ENCODE measurements around the gene SOX13.

SOX13 gene

DNA sequence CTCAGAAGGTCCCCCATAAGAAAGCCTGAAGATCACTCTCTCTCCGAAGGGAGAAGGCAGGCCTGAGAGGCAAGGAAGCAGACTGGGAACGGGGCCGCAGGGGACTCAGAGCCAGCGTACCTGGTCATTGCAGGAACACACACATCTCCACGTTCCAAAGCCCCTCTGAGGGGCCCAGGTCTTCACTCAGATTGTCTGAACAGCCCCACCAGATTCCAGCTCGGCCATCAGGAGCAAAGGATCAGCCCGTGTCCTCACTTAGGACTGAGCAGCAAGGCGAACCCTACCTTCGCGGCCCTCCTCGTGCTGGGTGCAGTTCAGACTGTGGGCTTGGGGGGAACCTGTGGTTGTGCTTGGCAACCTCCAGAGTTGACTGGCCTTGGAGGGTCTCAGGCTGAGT lies 43.9 kb upstream of the SOX13 start:
- TF ChIP-seq EZH2phosphoT487 (IDR thresholded peaks at IDR 0.05; ENCODE audit: borderline replicate concordance, low read length), result no peak
- TF ChIP-seq, protein P1, sequence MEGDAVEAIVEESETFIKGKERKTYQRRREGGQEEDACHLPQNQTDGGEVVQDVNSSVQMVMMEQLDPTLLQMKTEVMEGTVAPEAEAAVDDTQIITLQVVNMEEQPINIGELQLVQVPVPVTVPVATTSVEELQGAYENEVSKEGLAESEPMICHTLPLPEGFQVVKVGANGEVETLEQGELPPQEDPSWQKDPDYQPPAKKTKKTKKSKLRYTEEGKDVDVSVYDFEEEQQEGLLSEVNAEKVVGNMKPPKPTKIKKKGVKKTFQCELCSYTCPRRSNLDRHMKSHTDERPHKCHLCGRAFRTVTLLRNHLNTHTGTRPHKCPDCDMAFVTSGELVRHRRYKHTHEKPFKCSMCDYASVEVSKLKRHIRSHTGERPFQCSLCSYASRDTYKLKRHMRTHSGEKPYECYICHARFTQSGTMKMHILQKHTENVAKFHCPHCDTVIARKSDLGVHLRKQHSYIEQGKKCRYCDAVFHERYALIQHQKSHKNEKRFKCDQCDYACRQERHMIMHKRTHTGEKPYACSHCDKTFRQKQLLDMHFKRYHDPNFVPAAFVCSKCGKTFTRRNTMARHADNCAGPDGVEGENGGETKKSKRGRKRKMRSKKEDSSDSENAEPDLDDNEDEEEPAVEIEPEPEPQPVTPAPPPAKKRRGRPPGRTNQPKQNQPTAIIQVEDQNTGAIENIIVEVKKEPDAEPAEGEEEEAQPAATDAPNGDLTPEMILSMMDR (IDR thresholded peaks at IDR 0.05; ENCODE audit: low read depth, low read length, poor library complexity, severe bottlenecking), result no peak
- Histone ChIP-seq H3K36me3 (ENCODE audit: control insufficient read depth, low read length) (no peaks in the 10 kb centered on the region), H3K9me2 (replicated peaks; ENCODE audit: control insufficient read depth, low read length) (no peaks in the 10 kb centered on the region), H4K20me1 (ENCODE audit: control insufficient read depth, insufficient read depth, low read depth, low read length) (no peaks in the 10 kb centered on the region), H3K27me3 (ENCODE audit: control insufficient read depth, low read length) (peaks cover 18% of the 10 kb centered on the region; the same call in 1 of the 2 replicates), H3K9me3 (ENCODE audit: control insufficient read depth, insufficient read depth, low read length) (no peaks in the 10 kb centered on the region), H3F3A (ENCODE audit: control insufficient read depth, insufficient read depth) (no peaks in the 10 kb centered on the region), H3K79me2 (ENCODE audit: control insufficient read depth, low read length) (no peaks in the 10 kb centered on the region), H3K4me1 (ENCODE audit: control insufficient read depth, low read length) (no peaks in the 10 kb centered on the region), H3K27ac (ENCODE audit: low read depth, low read length) (no peak overlapping the region), H3K4me3 (ENCODE audit: low read length) (no peak overlapping the region), H3K4me2 (ENCODE audit: low read length) (no peak overlapping the region)

DNA sequence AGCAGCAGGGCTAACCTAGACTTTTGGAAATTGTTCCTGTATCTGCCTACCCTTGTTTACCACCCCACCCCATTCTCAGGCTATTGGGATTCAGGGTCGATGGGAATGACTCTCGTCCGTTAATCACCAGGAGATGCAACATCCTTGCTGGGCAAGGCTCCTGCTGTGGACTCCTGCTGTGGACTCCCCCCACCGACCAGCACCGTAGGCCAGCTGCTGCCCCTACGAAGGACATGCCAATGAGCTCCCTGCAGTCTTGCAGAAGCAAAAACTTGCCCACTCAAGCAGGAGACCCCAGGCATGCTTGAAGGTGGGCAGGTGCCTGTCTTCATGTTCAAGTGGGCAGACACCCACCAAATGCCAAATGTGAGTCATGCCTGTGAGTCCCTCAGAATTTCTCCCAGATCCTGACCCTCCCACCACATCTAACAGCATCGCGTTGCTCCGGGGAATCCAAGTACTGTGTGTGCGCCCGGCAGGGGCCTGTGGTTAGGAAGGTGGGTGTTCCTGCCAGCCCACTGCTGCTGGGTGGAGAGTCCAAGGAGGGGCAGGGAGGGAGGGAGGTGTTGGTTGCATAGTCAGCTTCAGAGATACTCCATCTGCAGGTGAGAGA lies 41.7 kb upstream of the SOX13 start:
- TF ChIP-seq, protein P1 (IDR thresholded peaks at IDR 0.05; ENCODE audit: low read depth, low read length, poor library complexity, severe bottlenecking), result no peak
- no peak for TF ChIP-seq EZH2phosphoT487 (IDR thresholded peaks at IDR 0.05; ENCODE audit: borderline replicate concordance, low read length)
- no peaks in the 10 kb centered on the region for H3F3A ChIP-seq (ENCODE audit: control insufficient read depth, insufficient read depth)
- H3K4me3 ChIP-seq (ENCODE audit: low read length), result no peak overlapping the region

DNA sequence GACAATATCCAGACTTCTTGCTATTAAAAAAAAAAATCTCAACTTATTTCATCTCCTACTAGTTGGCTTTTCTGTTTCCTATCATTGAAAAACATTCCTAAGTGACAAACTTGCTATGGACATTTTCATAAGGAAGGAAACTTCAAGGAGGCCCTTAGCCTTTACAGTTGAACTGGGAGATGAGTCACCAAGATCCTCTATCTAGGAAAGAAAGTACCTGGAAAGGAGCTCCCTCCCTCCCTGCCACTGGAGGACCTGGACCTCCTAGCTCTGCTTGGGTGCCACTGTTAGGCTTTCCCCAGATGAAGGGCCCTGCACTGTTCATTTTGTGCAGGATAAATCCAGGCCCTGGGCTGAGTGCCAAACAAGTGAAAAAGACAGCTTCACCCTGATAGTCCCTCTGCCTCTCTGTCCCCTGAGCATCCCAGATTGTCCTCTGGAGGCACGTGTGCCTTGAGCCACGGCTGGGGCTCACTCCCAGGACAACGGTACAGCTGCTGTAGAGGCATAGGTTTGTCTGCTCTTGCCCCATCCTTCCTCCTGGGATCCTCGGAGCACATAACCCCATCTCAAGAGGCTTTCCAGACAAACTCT lies 40.2 kb upstream of the SOX13 start:
- Histone ChIP-seq H3K9me3 (ENCODE audit: control insufficient read depth, insufficient read depth, low read length) (no peaks in the 10 kb centered on the region), H3F3A (ENCODE audit: control insufficient read depth, insufficient read depth) (no peaks in the 10 kb centered on the region), H3K27me3 (ENCODE audit: control insufficient read depth, low read length) (0 out of 2 replicates have a peak, but pooled peaks cover 7% of the 10 kb centered on the region), H3K4me2 (ENCODE audit: low read length) (no peak overlapping the region), H3K4me3 (ENCODE audit: low read length) (no peak overlapping the region), H3K9me2 (replicated peaks; ENCODE audit: control insufficient read depth, low read length) (no peaks in the 10 kb centered on the region), H3K79me2 (ENCODE audit: control insufficient read depth, low read length) (no peaks in the 10 kb centered on the region), H3K27ac (ENCODE audit: low read depth, low read length) (no peak overlapping the region), H3K4me1 (ENCODE audit: control insufficient read depth, low read length) (no peaks in the 10 kb centered on the region), H3K36me3 (ENCODE audit: control insufficient read depth, low read length) (no peaks in the 10 kb centered on the region), H4K20me1 (ENCODE audit: control insufficient read depth, insufficient read depth, low read depth, low read length) (no peaks in the 10 kb centered on the region)
- TF ChIP-seq, protein P1 (IDR thresholded peaks at IDR 0.05; ENCODE audit: low read depth, low read length, poor library complexity, severe bottlenecking), result no peak
- TF ChIP-seq EZH2phosphoT487 (IDR thresholded peaks at IDR 0.05; ENCODE audit: borderline replicate concordance, low read length), result no peak

More for the DNA sequence above, 41.7 kb upstream of the SOX13 start:
- no peaks in the 10 kb centered on the region for H3K9me3 ChIP-seq (ENCODE audit: control insufficient read depth, insufficient read depth, low read length)
- peaks cover 11% of the 10 kb centered on the region; the same call in 1 of the 2 replicates for H3K27me3 ChIP-seq (ENCODE audit: control insufficient read depth, low read length)
- no peaks in the 10 kb centered on the region for H4K20me1 ChIP-seq (ENCODE audit: control insufficient read depth, insufficient read depth, low read depth, low read length)
- no peaks in the 10 kb centered on the region for H3K36me3 ChIP-seq (ENCODE audit: control insufficient read depth, low read length)
- no peaks in the 10 kb centered on the region for H3K9me2 ChIP-seq (replicated peaks; ENCODE audit: control insufficient read depth, low read length)
- no peaks in the 10 kb centered on the region for H3K4me1 ChIP-seq (ENCODE audit: control insufficient read depth, low read length)
- no peaks in the 10 kb centered on the region for H3K79me2 ChIP-seq (ENCODE audit: control insufficient read depth, low read length)
- no peak overlapping the region for H3K4me2 ChIP-seq (ENCODE audit: low read length)
- H3K27ac ChIP-seq (ENCODE audit: low read depth, low read length), result no peak overlapping the region

Data from DOHH2 (cell line).